Measurements from ENCODE around the gene CLDN22. TPM values are rescaled to one million over a fixed set of nuclear protein-coding genes. Genes with fewer than 3 reads are reported as not detected.

The CLDN22 gene
- not detected for total RNA-seq

DNA sequence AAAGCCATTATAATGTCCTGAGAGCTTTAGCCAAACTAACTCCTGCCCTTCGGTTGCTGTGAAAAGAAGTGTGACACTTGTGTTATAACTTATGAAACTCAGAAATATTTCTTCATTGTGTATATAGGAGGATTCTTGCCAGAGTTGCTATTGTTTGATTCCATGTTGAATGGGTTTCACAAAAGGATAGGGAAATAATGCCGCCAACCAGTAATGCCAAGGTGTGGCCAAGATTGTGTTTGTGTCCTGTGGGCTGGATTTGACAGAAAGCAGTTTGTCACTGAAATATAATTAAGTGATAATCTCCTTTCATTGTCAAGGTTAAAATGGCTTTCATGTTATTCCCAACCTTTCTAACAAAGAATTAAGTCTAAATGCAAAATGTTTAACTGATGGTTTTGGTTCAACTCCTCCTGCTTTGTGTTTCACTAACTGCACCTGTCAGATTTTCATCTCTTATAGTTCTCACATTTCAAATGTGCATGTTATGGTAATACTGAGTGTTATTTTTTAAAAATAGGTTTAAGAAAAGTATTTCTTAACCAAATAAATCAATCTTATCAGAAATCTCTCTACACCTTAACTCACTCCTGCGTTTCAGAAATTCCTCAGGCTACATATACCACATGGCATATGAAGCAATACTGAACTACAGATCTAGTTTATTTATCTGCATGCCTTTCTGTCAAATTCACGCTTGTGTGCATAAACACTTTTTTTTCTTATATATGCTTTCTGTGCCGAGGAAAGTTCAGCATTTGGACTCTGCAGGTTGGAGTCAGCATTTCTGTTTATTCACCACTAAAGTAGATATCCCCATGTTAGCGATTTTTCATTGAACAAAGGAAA, at the start of gene CLDN22:
Gene CLDN22, minus strand, starts transcription at position 66 of the 849 bp plus-strand sequence. Its CDS starts 58 bp downstream, at position 8.
- intact Hi-C loops (cut with DNase I; ENCODE audit: low total_unique reads): no loop called here
- no peaks in the 10 kb centered on the region for H3K36me3 ChIP-seq
- H3K27me3 ChIP-seq: no peaks in the 10 kb centered on the region
- TF ChIP-seq POLR2AphosphoS5 (IDR thresholded peaks at IDR 0.05) (no peak), POLR2A (IDR thresholded peaks at IDR 0.05) (no peak)
- no peaks in the 10 kb centered on the region for H3K4me1 ChIP-seq
- DNase-seq (ENCODE audit: low spot score in 2 of 2): no peak
- no peak within 1 kb of the TSS for H3K27ac ChIP-seq
- no peak within 1 kb of the TSS for H3K4me3 ChIP-seq
- H3K9me3 ChIP-seq: no peaks in the 10 kb centered on the region

DNA sequence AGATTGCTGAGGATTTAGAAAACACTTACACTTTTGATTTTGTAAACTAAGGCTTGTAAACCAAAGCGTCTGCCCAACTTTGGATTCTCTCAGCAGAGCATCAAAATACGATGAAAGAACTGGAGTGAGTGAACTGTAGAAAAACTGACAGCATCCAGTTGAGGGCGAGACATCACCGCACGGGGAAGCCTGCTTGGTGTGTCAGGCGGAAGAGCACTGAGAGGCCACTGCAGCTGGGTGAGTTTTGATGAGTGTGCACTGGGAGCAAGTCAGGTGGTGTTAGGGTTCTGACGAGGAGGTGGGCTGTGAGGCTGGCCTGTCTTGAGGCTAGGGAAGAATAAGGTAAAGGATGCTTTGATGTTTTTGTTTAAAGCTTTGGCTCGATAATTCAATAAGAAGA, 49.0 kb upstream of the CLDN22 start:
- Histone ChIP-seq H3K4me3 (no peak overlapping the region), H3K4me1 (no peaks in the 10 kb centered on the region), H3K9me3 (peaks cover 0 to 4% of the 10 kb centered on the region in 2 donors), H3K36me3 (no peaks in the 10 kb centered on the region), H3K27me3 (no peaks in the 10 kb centered on the region), H3K27ac (no peak overlapping the region)
- DNase-seq (ENCODE audit: low spot score in 2 of 2): no peak
- TF ChIP-seq POLR2A (IDR thresholded peaks at IDR 0.05) (no peak), POLR2AphosphoS5 (IDR thresholded peaks at IDR 0.05) (no peak)
- TF ChIP-seq, protein P1, sequence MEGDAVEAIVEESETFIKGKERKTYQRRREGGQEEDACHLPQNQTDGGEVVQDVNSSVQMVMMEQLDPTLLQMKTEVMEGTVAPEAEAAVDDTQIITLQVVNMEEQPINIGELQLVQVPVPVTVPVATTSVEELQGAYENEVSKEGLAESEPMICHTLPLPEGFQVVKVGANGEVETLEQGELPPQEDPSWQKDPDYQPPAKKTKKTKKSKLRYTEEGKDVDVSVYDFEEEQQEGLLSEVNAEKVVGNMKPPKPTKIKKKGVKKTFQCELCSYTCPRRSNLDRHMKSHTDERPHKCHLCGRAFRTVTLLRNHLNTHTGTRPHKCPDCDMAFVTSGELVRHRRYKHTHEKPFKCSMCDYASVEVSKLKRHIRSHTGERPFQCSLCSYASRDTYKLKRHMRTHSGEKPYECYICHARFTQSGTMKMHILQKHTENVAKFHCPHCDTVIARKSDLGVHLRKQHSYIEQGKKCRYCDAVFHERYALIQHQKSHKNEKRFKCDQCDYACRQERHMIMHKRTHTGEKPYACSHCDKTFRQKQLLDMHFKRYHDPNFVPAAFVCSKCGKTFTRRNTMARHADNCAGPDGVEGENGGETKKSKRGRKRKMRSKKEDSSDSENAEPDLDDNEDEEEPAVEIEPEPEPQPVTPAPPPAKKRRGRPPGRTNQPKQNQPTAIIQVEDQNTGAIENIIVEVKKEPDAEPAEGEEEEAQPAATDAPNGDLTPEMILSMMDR (IDR thresholded peaks at IDR 0.05): no peak
- intact Hi-C loops (cut with DNase I; ENCODE audit: low total_unique reads): no loop called here

DNA sequence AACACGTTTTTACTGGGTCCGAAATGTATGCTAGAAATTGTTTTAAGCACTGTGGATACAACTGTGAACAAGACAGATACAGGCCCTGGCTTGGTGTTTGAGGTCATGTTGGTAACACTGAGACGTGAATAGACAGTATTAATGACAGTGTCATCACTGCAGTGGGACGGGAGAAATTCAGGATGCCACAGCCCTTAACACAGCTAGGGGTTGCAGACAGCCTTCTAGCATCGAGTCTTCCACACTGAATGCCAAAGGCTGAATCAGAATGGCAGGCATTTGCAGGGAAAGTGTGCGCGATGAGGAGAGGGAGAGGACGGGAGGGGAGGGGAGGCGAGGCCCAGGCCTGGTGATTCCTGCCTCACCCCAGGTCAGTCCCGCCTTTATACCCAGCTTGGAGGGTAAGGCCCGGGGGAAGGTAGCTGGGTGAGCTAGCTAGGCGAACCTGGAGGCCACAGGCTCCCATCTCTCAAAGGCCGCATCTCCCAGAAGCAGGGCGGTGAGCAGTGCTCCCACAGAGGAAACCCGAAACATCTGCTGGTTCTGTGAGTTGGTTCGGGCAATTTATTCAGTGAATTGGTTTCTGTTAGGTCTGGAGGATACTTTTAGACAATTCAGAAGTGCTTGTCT, 46.2 kb upstream of the CLDN22 start:
- H3K27me3 ChIP-seq: no peaks in the 10 kb centered on the region
- TF ChIP-seq POLR2A (IDR thresholded peaks at IDR 0.05) (no peak), POLR2AphosphoS5 (IDR thresholded peaks at IDR 0.05) (no peak)
- TF ChIP-seq, protein P1 (IDR thresholded peaks at IDR 0.05): no peak
- no peak overlapping the region for H3K27ac ChIP-seq
- no peaks in the 10 kb centered on the region for H3K36me3 ChIP-seq
- intact Hi-C loops (cut with DNase I; ENCODE audit: low total_unique reads): no loop called here
- no peak overlapping the region for H3K4me3 ChIP-seq
- H3K4me1 ChIP-seq: no peaks in the 10 kb centered on the region
- no peaks in the 10 kb centered on the region for H3K9me3 ChIP-seq
- DNase-seq (ENCODE audit: low spot score in 2 of 2): no peak

DNA sequence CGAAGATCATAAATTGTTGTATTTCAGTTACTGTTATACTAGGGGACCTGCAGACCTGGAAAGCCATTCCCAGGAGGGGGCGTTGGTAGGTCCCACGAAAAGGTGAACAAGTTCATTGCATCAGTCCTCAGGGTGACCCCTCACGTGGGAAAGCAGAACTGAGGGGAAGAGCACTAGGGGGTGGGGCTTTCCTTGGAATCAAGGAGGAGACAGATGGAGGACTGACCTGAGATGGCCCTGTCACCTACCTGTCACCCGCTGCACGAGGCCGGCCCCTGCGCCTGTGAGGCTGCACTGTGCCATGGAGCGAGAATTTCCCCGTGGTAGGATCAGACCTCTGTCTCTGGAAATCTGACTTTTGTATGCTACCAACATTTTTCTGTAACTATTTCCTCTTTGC, 43.9 kb upstream of the CLDN22 start:
- Histone ChIP-seq H3K36me3 (no peaks in the 10 kb centered on the region), H3K27ac (no peak overlapping the region), H3K27me3 (no peaks in the 10 kb centered on the region), H3K4me1 (no peaks in the 10 kb centered on the region), H3K4me3 (no peak overlapping the region), H3K9me3 (no peaks in the 10 kb centered on the region)
- TF ChIP-seq POLR2AphosphoS5 (IDR thresholded peaks at IDR 0.05) (no peak), POLR2A (IDR thresholded peaks at IDR 0.05) (no peak)
- TF ChIP-seq, protein P1 (IDR thresholded peaks at IDR 0.05): no peak
- DNase-seq (ENCODE audit: low spot score in 2 of 2): no peak
- intact Hi-C loops (cut with DNase I; ENCODE audit: low total_unique reads): no loop called here

DNA sequence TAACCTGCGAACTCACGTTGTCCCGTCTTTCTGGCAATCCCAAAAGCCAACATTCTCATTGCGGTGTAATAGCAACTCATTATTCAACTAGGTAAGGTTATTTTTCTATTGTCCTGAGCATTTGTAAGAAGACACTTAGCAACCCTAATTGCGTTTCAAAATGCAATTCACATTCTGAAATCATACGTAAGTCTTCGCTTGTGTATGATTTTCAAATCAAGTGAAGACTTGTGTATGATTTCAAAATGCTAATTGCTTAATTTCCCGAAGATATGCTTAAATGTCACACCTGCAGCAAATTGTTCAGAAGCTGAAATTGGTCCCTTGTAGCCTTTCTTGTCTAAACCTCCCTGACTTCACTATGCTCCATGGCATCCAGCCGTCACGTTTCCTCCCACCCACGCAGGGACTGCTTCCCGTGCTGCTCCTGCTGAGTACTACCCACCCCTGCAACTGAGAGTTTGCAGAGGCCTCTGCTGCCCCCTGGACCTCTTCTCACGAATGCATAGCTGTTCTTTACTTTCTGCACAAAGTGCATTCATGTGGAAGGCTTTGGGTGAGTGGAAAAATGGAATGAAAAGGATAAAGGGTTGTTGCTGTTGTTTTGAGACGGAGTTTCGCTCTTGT, 43.0 kb upstream of the CLDN22 start:
- H3K36me3 ChIP-seq: no peaks in the 10 kb centered on the region
- TF ChIP-seq POLR2AphosphoS5 (IDR thresholded peaks at IDR 0.05) (no peak), POLR2A (IDR thresholded peaks at IDR 0.05) (no peak)
- TF ChIP-seq, protein P1 (IDR thresholded peaks at IDR 0.05): no peak
- H3K27me3 ChIP-seq: no peaks in the 10 kb centered on the region
- no peak for DNase-seq (ENCODE audit: low spot score in 2 of 2)
- H3K4me3 ChIP-seq: no peak overlapping the region
- no peaks in the 10 kb centered on the region for H3K9me3 ChIP-seq
- intact Hi-C loops (cut with DNase I; ENCODE audit: low total_unique reads): no loop called here
- no peaks in the 10 kb centered on the region for H3K4me1 ChIP-seq
- H3K27ac ChIP-seq: no peak overlapping the region

Data from breast epithelium (tissue), 4 donors.